ENCODE data around the gene LRCH1.

DNA sequence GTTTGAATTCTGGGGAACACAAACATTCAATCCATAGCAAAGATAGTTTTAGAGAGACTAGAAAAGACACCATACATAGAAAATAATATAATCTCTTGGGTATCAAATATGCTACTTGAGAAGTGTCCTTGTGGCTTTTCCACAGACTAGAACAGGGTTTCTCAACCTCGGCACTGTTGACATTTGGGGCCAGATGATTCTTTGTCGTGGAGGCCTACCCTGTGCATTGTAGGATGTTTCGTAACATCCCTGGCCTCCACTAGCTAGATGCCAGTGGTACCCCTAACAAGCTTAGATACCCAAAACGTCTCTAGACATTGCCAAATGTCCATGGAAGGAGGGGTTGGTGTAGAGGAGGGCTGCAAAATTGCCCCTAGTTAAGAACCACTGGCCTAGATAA lies 246.2 kb downstream of the LRCH1 start:
- TF ChIP-seq, protein P1, sequence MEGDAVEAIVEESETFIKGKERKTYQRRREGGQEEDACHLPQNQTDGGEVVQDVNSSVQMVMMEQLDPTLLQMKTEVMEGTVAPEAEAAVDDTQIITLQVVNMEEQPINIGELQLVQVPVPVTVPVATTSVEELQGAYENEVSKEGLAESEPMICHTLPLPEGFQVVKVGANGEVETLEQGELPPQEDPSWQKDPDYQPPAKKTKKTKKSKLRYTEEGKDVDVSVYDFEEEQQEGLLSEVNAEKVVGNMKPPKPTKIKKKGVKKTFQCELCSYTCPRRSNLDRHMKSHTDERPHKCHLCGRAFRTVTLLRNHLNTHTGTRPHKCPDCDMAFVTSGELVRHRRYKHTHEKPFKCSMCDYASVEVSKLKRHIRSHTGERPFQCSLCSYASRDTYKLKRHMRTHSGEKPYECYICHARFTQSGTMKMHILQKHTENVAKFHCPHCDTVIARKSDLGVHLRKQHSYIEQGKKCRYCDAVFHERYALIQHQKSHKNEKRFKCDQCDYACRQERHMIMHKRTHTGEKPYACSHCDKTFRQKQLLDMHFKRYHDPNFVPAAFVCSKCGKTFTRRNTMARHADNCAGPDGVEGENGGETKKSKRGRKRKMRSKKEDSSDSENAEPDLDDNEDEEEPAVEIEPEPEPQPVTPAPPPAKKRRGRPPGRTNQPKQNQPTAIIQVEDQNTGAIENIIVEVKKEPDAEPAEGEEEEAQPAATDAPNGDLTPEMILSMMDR (conservative IDR thresholded peaks at IDR 0.05; ENCODE audit: low read length): no peak
- TF ChIP-seq EZH2phosphoT487 (IDR thresholded peaks at IDR 0.05; ENCODE audit: borderline replicate concordance, low read depth, low read length): no peak
